H1 (cell line): ENCODE data around the gene GABPB1. TPM values are rescaled to one million over a fixed set of nuclear protein-coding genes. Genes with fewer than 3 reads are reported as not detected.

Source experiments
- ATF3 ChIP-seq: IDR thresholded peaks from 2 replicates; pipeline ENCODE4 v1.6.1; 2011; ENCODE audit warnings: low read depth, mild to moderate bottlenecking, low read length; ENCODE audit not compliant: insufficient read depth
- CBX5 ChIP-seq: fragments of 300-800, 300-1000 bp; sonication (generic); IDR thresholded peaks from 2 replicates; pipeline ENCODE4 v1.7.1; 2016; ENCODE audit warnings: antibody characterized with exemption, low read length, low read depth
- SUZ12 ChIP-seq: fragments of 200-600 bp; sonication (generic); IDR thresholded peaks from 2 replicates; pipeline ENCODE4 v1.6.1; 2012; ENCODE audit warnings: mild to moderate bottlenecking, inconsistent platforms, low read length, moderate library complexity, mixed read lengths
- polyA plus RNA-seq, 7 experiments: library from polyadenylated mRNA; depleted of rRNA in 3 of 7; stranded (reverse) in 5 of 7; unstranded in 2 of 7; fragments of >200 nt in 5 of 7; fragments of 200-250 nt in 2 of 7; gene quantifications; 1 replicate in 5 of 7; 2 replicates in 1 of 7; 4 replicates in 1 of 7; pipeline versions ENCODE4 v1.2.1 to v1.2.3, GENCODE V29; 2011 to 2013; ENCODE audit warnings: missing spikeins in 2 of 7, mixed read lengths in 2 of 7
- total RNA-seq: library from RNA; stranded (reverse); fragmentation: NEBNext Ultra II Directional; extraction: Animal tissue kit (Norgen Biotek cat#: 25700); gene quantifications from 2 replicates; pipeline ENCODE4 v1.2.1, GENCODE V29; 2021

The GABPB1 gene
- total and polyA plus RNA-seq, 2 of the 8 experiments (the other 6 are each of a cell fraction or from before 2014, with no cell fraction given) = 24.5 to 32.3 TPM

DNA sequence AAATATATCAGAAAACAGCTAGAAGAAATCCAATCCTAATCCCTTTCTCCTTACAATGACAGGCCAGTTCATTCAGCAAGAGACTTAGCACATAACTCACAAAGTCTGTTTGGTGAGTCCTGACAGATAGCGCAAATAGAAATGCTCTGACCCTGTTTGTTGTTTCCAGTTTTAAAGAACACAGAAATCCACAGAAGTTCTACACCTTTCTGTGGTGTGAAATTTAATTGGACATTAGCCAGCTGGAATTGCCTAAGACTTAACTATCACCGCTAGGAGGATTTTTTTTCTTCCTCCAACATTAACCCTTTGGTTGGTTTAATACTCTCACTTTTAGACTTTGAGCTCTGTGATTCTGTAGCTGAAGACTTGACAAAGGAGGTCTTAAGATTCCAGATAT, 120.2 kb downstream of the GABPB1 start (continued):
- TF ChIP-seq SUZ12 (no peak), ATF3 (no peak), CBX5 (no peak)
- TF ChIP-seq, all 59 proteins: peak for 0
